Activated CD4-positive, alpha-beta T cell treated with anti-CD3 and anti-CD28 coated beads, Interleukin-2, amount 50 U/mL, for 24 hours (primary cell): ENCODE data around the gene ZNF397.

Experiments used
- DNase-seq, 2 donors: peaks; one replicate each; pipeline ENCODE4 v3.0.0-alpha.2; 2020; ENCODE audit warnings: low read depth in 1 of 2, low spot score in 1 of 2

Gene ZNF397

DNA sequence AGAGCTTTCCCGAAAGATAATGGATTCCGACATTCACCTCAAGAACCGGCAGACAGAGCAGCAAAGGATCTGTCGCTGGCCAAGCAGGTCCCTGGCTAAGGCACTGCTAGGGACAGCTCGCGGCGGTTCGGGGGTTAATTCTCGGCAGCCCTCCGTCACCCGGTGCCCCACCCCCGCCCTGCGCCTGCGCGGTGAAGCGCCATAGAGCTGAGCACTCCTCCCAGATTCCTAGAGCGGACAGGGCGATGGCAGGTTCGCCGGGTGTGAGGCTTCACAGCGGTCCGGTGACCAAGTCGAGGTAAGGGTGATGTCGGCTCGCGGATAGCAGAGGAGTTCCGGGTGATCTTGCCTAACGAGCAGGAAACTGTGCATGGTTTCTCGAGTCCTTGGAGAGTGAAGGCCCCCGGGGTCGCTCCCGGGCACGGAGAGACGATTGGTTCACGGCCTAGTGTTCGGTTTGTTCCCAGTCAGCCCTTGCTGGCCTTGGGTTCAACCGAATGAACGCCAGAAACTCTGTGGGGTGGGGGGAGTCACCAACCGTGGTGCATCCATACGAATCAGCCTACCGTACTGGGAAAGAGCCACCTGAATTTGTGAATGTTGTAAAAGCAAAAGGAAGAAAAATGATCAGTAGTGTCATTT lies 49.4 kb downstream of the ZNF397 start, which contains the start of gene ZSCAN30:
Gene ZSCAN30, minus strand, starts transcription at position 136 of the 642 bp plus-strand sequence. CDS start 25,877 bp downstream, outside the sequence.
- DNase-seq: peak; percentile 92 to 94

DNA sequence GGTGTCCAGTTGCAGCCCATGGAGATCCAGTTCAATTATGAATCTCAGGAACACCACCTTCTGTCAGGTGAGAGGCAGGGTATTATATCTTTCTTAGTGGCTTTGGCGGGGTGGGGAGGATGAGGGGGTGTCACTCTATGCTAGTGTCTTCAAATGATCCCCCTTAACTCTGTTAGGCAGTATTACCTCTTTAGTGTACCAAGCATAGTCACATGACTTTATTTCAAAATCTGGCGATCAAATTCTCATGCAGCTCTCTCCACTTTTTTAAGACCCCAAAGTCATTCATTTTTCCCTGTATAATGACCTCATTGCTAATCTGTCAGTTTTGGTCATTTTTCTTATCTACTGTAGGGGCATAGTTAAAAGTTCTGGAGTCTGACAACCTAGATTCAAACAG lies 50.3 kb downstream of the ZNF397 start:
- DNase-seq: no peak

DNA sequence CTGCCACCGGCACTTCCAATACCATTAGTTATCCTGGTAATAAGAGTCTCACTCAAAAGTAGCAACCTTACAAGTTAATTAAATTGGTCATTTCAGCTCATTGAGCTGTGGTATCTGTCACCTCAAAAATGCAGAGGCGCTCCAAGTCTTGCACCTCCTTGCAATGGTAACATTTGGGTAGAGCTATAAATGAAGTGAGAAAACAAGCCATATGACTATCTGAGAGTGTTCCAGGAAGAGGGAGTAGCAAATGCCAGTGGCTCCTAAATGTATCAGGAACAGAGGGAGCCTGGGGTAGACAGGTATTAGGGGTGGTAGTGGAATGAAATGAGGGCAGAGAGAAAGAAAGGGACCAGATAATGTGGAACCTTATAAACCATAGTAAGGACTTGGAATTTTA lies 55.2 kb downstream of the ZNF397 start:
- DNase-seq: no peak

DNA sequence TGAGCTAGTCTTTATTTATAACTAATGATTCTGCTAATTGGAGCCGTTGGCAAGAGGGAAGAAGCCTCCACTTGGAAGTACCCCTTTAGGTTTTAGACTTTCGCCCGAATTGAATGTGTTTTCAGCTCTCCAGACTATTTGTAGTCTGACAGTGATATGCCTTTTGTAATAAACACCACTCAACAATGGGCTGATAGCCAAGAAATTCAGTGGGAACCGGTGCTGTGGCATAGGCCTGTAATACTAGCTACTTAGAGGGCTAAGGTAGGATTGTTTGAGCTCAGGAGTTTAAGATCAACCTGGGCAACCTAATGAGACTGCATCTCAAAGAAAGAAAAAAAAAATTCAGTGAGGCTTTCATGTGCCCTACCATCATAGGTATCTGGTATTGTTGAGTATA lies 62.8 kb downstream of the ZNF397 start:
- DNase-seq: no peak

DNA sequence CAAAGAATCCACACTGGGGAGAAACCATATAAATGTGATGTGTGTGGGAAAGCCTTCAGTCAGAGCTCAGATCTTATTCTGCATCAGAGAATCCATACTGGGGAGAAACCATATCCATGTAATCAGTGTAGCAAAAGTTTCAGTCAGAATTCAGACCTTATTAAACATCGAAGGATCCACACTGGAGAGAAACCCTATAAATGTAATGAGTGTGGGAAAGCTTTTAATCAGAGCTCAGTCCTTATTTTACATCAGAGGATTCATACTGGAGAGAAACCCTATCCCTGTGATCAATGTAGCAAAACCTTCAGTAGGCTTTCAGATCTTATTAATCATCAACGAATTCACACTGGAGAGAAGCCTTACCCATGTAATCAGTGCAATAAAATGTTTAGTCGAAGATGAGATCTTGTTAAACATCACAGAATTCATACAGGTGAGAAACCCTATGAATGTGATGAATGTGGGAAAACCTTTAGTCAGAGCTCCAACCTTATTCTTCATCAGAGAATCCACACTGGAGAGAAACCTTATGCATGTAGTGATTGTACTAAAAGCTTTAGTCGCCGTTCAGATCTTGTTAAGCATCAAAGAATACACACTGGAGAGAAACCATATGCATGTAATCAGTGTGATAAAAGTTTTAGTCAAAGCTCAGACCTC lies 65.9 kb downstream of the ZNF397 start:
- DNase-seq: no peak
